Esophagus squamous epithelium (tissue), 4 donors: Measurements from ENCODE around the gene SPTLC2.

Source experiments
- CTCF ChIP-seq, 6 experiments: fragments of 450-650 bp in 4 of 6; fragments of 200-600 bp in 2 of 6; sonication (generic) in 2 of 6; IDR thresholded peaks; one replicate each; pipeline ENCODE4 v1.5.1; 2016 to 2019; ENCODE audit warnings: antibody characterized with exemption in 6 of 6, mild to moderate bottlenecking in 4 of 6, moderate library complexity in 4 of 6
- POLR2A ChIP-seq, 4 donors: fragments of 450-650 bp; IDR thresholded peaks; one replicate each; pipeline ENCODE4 v1.6.1; 2017; ENCODE audit warnings: antibody characterized with exemption in 4 of 4, mild to moderate bottlenecking in 4 of 4, moderate library complexity in 3 of 4

DNA sequence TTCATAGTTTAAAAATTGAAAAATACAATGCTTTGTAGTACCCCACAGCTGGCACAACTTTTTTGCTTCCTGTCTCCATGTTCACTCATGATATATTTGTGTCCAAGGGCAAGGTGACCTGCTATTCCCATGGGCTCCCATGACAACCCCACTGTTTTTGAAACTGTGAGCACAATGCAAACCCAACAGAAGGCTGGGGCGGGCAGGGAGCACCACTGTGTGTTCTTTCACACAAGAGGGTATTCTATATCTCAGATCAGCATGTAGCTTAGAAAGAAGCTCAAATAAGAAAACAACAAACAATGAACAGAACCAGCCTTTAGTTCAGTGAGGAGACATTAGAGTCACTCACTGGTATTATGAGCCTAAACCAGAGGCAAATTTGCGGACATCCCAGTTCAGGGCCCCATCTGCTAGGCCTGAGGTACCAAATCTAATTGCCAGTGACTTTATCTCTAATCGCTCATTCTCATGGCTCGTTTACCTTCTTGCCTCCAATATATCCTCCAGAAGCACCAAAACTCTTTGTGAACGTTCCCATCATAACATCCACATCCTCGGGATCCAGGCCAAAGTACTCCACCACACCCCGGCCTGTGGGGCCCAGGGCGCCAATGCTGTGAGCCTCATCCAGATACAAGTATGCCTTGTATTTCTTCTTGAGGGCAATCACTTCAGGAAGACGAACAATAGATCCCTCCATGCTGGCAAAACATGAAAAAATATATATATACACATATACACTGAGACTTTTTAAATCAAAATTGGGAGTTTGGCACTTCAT lies 61.4 kb downstream of the SPTLC2 start:
- TF ChIP-seq CTCF (IDR thresholded peaks at IDR 0.05) (no peak), POLR2A (IDR thresholded peaks at IDR 0.05) (no peak)
